ENCODE results near the gene PRRC2C.

The PRRC2C gene

DNA sequence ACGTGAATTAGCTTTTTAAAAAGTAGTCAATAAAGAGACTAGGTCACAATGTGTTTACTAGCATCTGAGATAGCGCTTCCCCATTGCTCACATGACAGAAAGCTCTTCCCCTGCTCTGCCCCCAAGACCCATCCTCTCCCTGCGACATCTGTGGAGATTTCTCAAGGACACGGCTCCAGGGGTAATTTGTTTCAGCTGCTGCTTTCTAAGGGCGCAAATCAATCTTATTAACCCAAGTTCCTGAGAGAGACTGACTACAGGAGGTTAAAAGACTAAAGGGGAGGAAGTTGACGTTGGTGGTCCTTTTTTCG is 136.8 kb downstream of the PRRC2C start, which contains the start of gene MYOCOS:
Gene MYOCOS (plus strand): TSS at position 92 of the 311 bp plus-strand sequence. CDS start 1,641 bp downstream, outside the sequence.
- no peaks in the 10 kb centered on the region for H3K9me3 Mint-ChIP-seq
- no peaks in the 10 kb centered on the region for H3K36me3 Mint-ChIP-seq (ENCODE audit: low read depth)
- no peak within 1 kb of the TSS for H3K27ac Mint-ChIP-seq
- no peaks in the 10 kb centered on the region for H3K4me1 Mint-ChIP-seq (ENCODE audit: low read depth)
- no peaks in the 10 kb centered on the region for H3K27me3 Mint-ChIP-seq
- H3K4me3 Mint-ChIP-seq: no peak within 1 kb of the TSS

DNA sequence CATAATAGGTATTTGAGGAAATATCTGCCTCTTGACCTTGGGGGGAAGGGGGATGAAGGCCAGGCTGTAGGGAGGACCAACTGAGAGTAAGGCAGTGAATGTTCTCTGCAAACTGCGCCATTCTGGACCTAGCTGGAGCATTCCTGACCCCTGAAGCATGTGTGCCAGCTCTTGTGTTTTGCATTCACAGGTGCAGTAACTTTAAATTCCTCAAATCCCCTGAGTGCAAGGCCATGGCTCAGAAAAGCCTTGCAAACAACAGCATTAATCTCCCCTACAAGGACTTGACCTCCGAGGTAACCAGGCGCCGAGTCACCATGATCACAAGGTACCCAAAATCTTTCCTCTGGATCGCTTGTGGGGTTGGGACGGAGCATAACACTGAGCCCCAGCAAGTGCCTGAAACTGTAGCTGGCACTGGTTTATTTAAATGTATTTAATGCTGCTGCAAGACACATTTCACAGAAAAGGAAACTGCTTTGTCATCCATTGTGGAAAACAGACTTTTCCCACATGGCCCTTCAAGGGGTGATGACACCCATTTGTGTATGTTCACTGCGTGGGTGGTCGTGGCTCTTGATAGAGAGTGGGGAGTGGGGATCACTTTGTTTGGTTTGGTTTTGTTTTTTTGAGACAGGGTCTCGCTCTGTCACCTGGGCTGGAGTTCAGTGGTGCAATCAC is 138.5 kb downstream of the PRRC2C start:
- no peak overlapping the region for H3K4me3 Mint-ChIP-seq

DNA sequence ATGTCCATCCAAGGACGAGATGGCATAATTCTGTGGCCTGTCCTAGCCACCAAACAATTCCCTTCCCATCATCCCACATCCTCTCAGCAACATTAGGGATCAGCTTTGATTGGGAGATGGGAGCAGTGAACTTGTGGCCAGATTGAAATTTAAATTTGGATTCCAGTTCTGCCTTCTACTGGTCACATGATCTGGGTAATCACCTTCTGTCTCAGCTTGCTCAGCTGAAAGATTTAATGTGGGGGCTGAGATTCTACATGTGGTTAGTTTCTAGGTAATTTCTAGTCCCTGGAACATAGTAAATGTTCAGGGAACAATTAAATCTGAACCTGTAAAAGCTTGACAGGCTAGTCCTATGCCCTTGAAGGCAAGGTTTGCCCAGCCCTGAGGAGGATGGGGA is 139.9 kb downstream of the PRRC2C start:
- Mint-ChIP-seq H3K4me3 (no peak overlapping the region), H3K36me3 (ENCODE audit: low read depth) (no peaks in the 10 kb centered on the region), H3K9me3 (no peaks in the 10 kb centered on the region), H3K27me3 (peaks cover 9% of the 10 kb centered on the region), H3K4me1 (ENCODE audit: low read depth) (no peaks in the 10 kb centered on the region), H3K27ac (no peak overlapping the region)

More for the DNA sequence above, 138.5 kb downstream of the PRRC2C start:
- no peak overlapping the region for H3K27ac Mint-ChIP-seq
- no peaks in the 10 kb centered on the region for H3K4me1 Mint-ChIP-seq (ENCODE audit: low read depth)
- H3K27me3 Mint-ChIP-seq: peaks cover 3% of the 10 kb centered on the region
- no peaks in the 10 kb centered on the region for H3K9me3 Mint-ChIP-seq
- no peaks in the 10 kb centered on the region for H3K36me3 Mint-ChIP-seq (ENCODE audit: low read depth)

DNA sequence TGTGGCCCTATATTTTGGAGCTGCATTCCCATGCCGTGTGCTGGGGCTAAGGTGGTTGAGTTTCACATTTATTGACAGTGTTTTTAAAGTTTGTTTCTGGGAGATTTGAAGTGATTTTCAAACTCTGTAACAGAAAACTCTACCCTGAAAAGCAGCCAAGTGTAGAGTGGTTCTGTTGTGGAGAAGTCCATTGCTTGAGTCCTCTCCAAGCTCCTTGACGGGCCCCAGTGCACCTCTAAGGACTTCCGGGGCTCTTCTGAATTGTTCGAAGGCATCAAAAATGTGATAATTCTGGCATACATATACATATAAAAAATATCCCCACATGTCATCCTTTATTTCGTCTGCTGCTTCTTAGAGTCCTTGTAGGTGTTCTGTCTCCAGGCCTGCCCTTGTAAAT is 141.7 kb downstream of the PRRC2C start:
- Mint-ChIP-seq H3K27me3 (peaks cover 9% of the 10 kb centered on the region), H3K27ac (no peak overlapping the region), H3K36me3 (ENCODE audit: low read depth) (no peaks in the 10 kb centered on the region), H3K9me3 (no peaks in the 10 kb centered on the region), H3K4me1 (ENCODE audit: low read depth) (no peaks in the 10 kb centered on the region), H3K4me3 (no peak overlapping the region)

DNA sequence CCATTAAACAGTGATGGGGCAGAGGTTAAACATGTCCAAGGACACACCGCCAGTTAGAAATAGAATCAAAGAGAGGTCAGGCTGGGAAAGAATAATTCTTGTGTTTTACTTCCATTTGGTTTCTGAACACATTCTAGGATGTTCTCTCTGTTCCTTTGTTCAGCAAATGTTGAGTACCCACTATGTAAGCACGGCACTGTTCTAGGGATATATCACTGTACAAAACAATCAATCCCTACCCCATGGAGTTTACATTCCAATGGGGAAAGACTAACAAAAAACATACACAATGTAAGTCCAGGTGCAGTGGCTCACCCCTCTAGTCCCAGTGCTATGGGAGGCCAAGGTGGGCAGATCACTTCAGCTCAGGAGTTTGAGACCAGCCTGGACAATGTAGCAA is 142.9 kb downstream of the PRRC2C start:
- Mint-ChIP-seq H3K4me1 (ENCODE audit: low read depth) (no peaks in the 10 kb centered on the region), H3K9me3 (no peaks in the 10 kb centered on the region), H3K27me3 (peaks cover 9% of the 10 kb centered on the region), H3K4me3 (no peak overlapping the region), H3K36me3 (ENCODE audit: low read depth) (no peaks in the 10 kb centered on the region), H3K27ac (no peak overlapping the region)

DNA sequence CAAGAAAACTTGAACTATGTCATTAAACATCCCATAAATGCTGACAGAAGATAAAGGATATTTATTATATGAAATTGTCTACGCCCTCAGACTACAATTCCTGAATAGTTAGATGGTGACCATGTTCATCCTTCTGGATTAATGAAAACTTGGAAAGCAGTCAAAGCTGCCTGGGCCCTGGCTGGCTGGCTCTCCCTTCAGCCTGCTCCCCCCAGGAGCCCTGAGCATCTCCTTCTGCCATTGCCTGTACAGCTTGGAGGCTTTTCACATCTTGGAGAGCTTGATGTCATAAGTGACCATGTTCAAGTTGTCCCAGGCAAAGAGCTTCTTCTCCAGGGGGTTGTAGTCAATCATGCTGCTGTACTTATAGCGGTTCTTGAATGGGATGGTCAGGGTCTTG is 150.3 kb downstream of the PRRC2C start:
- Mint-ChIP-seq H3K9me3 (no peaks in the 10 kb centered on the region), H3K4me1 (ENCODE audit: low read depth) (no peaks in the 10 kb centered on the region), H3K36me3 (ENCODE audit: low read depth) (no peaks in the 10 kb centered on the region), H3K4me3 (no peak overlapping the region), H3K27ac (no peak overlapping the region), H3K27me3 (no peaks in the 10 kb centered on the region)

DNA sequence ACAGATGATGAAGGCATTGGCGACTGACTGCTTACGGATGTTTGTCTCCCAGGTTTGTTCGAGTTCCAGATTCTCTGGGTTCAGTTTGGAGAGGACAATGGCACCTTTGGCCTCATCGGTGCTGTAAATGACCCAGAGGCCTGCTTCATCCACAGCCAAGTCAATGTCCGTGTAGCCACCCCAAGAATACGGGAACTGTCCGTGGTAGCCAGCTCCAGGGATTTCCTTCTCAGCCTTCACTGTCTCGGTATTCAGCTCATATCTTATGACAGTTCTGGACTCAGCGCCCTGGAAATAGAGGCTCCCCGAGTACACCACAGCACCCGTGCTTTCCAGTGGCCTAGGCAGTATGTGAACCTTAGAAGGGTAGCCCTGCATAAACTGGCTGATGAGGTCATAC is 150.8 kb downstream of the PRRC2C start:
- no peak overlapping the region for H3K4me3 Mint-ChIP-seq
- no peaks in the 10 kb centered on the region for H3K4me1 Mint-ChIP-seq (ENCODE audit: low read depth)
- no peak overlapping the region for H3K27ac Mint-ChIP-seq
- no peaks in the 10 kb centered on the region for H3K27me3 Mint-ChIP-seq
- no peaks in the 10 kb centered on the region for H3K9me3 Mint-ChIP-seq
- H3K36me3 Mint-ChIP-seq (ENCODE audit: low read depth): no peaks in the 10 kb centered on the region

DNA sequence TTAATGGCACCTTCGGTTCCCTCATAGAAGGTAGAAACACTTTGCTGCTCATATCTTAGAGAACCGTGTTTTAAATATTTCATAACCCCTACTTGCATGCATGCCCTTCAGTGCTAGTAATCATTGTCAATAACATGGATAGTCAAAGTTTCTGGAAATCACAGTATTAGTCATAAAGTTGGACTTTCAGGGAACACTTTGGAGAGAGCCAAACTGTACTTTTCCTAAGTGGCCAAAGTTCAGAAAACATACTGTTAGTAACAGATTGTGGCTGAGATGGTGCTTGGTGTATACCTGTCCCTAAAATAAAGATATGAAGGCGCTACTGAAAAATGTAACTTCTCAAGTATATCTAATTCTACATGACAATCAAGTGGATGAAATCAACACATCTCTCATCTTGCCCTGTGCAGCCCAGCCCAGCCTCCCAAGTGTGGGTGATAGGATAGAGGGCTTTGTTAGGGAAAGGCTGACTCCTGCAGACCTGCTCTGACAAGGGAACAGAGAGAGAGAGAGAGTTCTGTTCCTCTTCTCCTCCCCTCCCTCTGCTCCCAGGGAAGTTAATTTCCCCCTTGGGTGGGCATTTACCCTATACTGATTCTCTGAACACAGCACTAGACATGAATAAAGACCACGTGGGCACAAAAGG is 152.7 kb downstream of the PRRC2C start:
- no peak overlapping the region for H3K4me3 Mint-ChIP-seq
- no peaks in the 10 kb centered on the region for H3K4me1 Mint-ChIP-seq (ENCODE audit: low read depth)
- H3K36me3 Mint-ChIP-seq (ENCODE audit: low read depth): no peaks in the 10 kb centered on the region
- no peaks in the 10 kb centered on the region for H3K9me3 Mint-ChIP-seq
- no peak overlapping the region for H3K27ac Mint-ChIP-seq
- H3K27me3 Mint-ChIP-seq: no peaks in the 10 kb centered on the region

DNA sequence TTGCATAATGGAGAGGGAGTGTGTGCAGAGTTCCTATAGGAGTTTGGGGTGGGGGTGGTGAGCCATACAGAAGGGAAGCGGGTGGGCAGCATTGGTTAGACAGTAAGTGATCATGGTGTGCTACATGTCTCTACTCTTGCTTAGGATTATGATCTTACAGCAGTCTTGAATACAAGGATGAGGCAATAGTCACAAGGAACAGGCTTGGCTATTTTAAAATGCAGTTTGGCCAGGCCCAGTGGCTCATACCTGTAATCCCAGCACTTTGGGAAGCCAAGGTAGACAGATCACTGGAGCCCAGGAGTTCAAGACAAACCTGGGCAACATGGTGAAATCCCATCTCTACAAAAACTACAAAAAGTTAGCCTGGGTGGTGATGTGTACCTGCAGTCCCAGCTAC is 154.9 kb downstream of the PRRC2C start:
- Mint-ChIP-seq H3K27me3 (peaks cover 5% of the 10 kb centered on the region), H3K4me3 (no peak overlapping the region), H3K4me1 (ENCODE audit: low read depth) (peaks cover 5% of the 10 kb centered on the region), H3K9me3 (no peaks in the 10 kb centered on the region), H3K27ac (no peak overlapping the region), H3K36me3 (ENCODE audit: low read depth) (no peaks in the 10 kb centered on the region)

DNA sequence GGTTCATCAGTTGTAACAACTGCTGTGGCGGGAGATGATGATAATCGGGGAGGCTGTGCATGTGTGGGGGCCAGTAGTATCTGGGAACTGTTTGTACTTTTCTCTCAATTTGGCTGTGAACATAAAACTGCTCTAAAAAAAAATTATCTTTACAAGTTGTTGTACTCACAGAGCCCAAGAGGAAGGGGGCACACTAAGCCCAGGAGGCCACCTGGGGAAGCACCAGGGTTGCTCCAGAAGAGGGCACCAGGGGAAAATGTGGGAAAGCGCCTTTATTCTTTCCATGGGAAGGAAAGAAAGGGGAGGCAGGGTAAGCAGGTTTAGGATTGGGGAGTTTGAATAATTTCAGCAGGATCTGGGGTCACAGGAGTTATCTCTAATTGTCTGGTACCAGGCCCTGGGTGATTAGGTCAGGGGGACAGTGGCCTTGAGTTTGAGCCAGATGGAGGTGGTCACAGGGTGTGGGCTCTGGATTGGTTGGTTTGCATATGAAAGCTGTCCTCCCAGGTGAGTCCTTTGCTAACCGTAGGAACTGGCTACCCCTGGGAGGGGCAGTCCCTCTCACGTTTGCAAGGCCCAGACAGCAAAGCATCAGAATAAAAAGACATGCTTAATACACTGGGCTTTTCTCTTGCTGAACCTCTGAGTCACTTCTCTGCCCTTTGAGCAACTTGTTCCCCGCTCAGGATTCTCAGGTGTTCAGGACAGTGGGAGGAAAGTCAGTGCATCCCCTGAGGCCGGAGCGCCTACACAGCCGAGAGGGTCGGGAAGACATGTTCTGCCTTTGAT is 155.9 kb downstream of the PRRC2C start:
- peaks cover 5% of the 10 kb centered on the region for H3K4me1 Mint-ChIP-seq (ENCODE audit: low read depth)
- H3K27ac Mint-ChIP-seq: no peak overlapping the region
- H3K36me3 Mint-ChIP-seq (ENCODE audit: low read depth): no peaks in the 10 kb centered on the region
- H3K4me3 Mint-ChIP-seq: no peak overlapping the region
- no peaks in the 10 kb centered on the region for H3K9me3 Mint-ChIP-seq
- peaks cover 5% of the 10 kb centered on the region for H3K27me3 Mint-ChIP-seq

DNA sequence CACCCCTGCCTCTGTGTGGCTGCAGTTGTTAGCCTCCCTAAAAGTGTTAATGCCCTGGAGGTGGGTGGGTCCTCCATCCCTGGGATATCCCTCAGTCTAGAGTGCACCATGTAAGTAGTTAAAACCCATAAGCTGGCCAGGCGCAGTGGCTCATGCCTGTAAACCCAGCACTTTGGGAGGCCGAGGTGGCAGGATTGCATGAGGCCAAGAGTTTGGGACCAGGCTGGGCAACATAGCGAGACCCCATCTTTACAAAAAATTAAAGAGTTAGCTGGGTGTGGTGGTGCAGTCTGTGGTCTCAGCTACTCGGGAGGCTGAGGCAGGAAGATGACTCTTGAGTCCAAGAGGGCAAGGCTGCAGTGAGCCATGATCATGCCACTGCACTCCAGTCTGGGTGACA is 156.9 kb downstream of the PRRC2C start:
- Mint-ChIP-seq H3K4me3 (no peak overlapping the region), H3K27ac (no peak overlapping the region), H3K36me3 (ENCODE audit: low read depth) (no peaks in the 10 kb centered on the region), H3K4me1 (ENCODE audit: low read depth) (peaks cover 5% of the 10 kb centered on the region), H3K27me3 (peaks cover 5% of the 10 kb centered on the region), H3K9me3 (no peaks in the 10 kb centered on the region)

Data from stimulated activated naive CD8-positive, alpha-beta T cell treated with anti-CD3 and anti-CD28 coated beads, Interleukin-15, Interleukin-2, amounts not matched to agents 100 ng/mL and 50 ng/mL, for 24 hours (primary cell).